COR-L47 (cell line): Measurements from ENCODE around the gene EDEM1.

Source experiments
- DNase-seq: peaks from one replicate; lab custom pipeline; 2025; lab: John Stamatoyannopoulos, UW

EDEM1 gene

GRCh38 chr3:5198986-5199731 lies 11.7 kb downstream of the EDEM1 start:
- no peak for DNase-seq

GRCh38 chr3:5201536-5201935 lies 14.0 kb downstream of the EDEM1 start:
- no peak for DNase-seq

- no peak for DNase-seq
Observed at GRCh38 chr3:5202222-5202621, 14.7 kb downstream of the EDEM1 start.

- DNase-seq: no peak
Observed at GRCh38 chr3:5205165-5205941, 17.8 kb downstream of the EDEM1 start.

- DNase-seq: no peak
Observed at GRCh38 chr3:5210926-5211325, 23.4 kb downstream of the EDEM1 start.

- DNase-seq: no peak
Observed at GRCh38 chr3:5212628-5213573, 25.4 kb downstream of the EDEM1 start.

GRCh38 chr3:5213574-5213966 lies 26.1 kb downstream of the EDEM1 start:
- no peak for DNase-seq

GRCh38 chr3:5214352-5214751 lies 26.8 kb downstream of the EDEM1 start:
- no peak for DNase-seq

- no peak for DNase-seq
Observed at GRCh38 chr3:5217824-5218595, 30.5 kb downstream of the EDEM1 start.

- no peak for DNase-seq
Observed at GRCh38 chr3:5218815-5219214, 31.3 kb downstream of the EDEM1 start.

GRCh38 chr3:5219216-5219615 lies 31.7 kb downstream of the EDEM1 start:
- DNase-seq: no peak

- no peak for DNase-seq
Observed at GRCh38 chr3:5220193-5220592, 32.7 kb downstream of the EDEM1 start.

GRCh38 chr3:5220667-5221431 lies 33.3 kb downstream of the EDEM1 start:
- no peak for DNase-seq

GRCh38 chr3:5221701-5222100 lies 34.2 kb downstream of the EDEM1 start:
- DNase-seq: no peak

- DNase-seq: no peak
Observed at GRCh38 chr3:5222283-5223005, 34.9 kb downstream of the EDEM1 start.

- DNase-seq: no peak
Observed at GRCh38 chr3:5226783-5227182, 39.3 kb downstream of the EDEM1 start.

GRCh38 chr3:5227812-5228211 lies 40.3 kb downstream of the EDEM1 start:
- no peak for DNase-seq

- no peak for DNase-seq
Observed at GRCh38 chr3:5229414-5229813, 41.9 kb downstream of the EDEM1 start.

- peak; percentile 20 for DNase-seq
Observed at GRCh38 chr3:5231074-5231473, 43.6 kb downstream of the EDEM1 start.

GRCh38 chr3:5231487-5231886 lies 44.0 kb downstream of the EDEM1 start:
- no peak for DNase-seq
